Forelimb muscle (tissue), 1 donor: Measurements from ENCODE around the gene NUP133. TPM values are rescaled to one million over a fixed set of nuclear protein-coding genes. Genes with fewer than 3 reads are reported as not detected.
"Not testable (repeated sequence)": the region's sequence is repeated elsewhere in the genome, so short reads cannot be mapped to it uniquely, and the experiment has no call there.

Experiments
- DNase-seq: peaks from one replicate; pipeline ENCODE4 v3.0.0-alpha.2; 2013; ENCODE audit warnings: low read depth
- polyA plus RNA-seq: library from polyadenylated mRNA; unstranded; fragments of 120-200 nt; gene quantifications from one replicate; pipeline ENCODE4 v1.2.1, GENCODE V29; 2013; ENCODE audit not compliant: insufficient read length

Gene NUP133
- polyA plus RNA-seq, 1 donor, result 29.7 TPM

GRCh38 chr1:229418586-229418985, 89.6 kb downstream of the NUP133 start:
- not testable (repeated sequence) for DNase-seq

DNA sequence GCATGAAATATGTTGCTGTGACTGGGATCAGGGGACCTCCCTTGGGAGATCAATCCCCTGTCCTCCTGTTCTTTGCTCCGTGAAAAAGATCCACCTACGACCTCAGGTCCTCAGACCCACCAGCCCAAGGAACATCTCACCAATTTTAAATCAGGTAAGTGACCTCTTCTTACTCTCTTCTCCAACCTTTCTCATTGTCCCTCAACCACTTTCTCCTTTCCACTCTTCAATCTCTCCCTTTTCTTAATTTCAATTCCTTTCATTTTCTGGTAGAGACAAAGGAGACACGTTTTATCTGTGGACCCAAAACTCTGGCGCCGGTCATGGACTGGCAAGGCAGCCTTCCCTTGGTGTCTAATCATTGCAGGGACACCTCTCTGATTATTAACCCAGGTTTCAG, 95.3 kb downstream of the NUP133 start:
- not testable (repeated sequence) for DNase-seq

DNA sequence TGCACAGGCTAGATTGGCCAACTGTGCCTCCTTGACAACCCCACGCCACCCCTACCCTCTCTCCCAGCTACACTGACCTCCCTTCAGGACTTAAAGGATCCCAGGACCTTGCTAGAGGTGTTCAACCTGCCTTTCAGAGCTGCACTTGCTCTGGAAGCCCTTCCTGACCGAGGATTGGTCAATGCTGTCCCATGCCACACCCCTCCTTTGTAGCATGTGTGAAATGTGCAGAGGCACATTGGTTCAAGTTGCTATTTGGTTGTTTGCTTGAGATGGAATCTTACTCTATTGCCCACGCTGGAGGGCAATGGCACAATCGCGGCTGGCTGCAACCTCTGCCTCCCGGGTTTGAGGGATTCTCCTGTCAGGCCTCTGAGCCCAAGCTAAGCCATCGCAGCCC, 96.1 kb downstream of the NUP133 start:
- no peak for DNase-seq

- DNase-seq, result no peak
Measured at GRCh38 chr1:229411434-229412055, 96.6 kb downstream of the NUP133 start.

GRCh38 chr1:229410692-229411433, 97.3 kb downstream of the NUP133 start:
- DNase-seq, result no peak

- DNase-seq, result no peak
Measured at GRCh38 chr1:229410370-229410691, 97.8 kb downstream of the NUP133 start.

DNA sequence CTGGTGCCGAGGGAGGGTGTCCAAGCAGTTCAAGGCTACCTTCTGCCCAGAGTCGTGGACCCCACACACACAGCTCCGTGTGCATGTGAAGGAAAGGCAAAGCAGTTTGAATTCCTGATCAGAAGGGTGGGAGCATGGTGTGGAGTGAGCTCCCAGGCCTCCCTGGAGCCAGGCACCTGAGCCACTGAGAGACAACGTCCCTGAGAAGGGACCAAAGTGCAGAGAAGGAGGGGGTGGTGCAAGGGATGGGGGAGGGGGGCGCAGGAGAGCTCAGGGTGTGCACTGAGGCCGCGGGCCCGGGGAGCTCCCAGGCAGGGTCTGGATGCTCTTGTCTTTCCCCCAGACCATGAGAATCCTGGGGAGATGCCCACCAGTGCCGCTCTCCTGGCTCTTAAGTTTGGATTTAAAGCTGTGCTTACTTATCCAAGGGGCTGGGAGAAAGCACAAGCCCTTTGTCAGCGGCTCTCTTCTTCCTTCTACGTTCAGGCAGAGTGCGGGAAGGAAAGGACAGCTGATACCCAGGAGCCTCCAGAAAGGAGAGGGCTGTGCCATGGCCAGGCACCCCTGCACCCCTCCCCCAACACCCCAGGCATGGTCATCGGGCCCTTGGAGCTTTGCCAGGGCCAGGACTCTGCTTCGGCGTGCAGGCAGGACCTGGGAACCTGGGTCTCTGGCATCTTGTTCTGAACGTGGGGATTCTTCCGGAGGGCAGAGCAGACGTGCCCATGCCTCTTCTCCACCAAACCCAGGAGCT, 98.3 kb downstream of the NUP133 start:
- no peak for DNase-seq

DNA sequence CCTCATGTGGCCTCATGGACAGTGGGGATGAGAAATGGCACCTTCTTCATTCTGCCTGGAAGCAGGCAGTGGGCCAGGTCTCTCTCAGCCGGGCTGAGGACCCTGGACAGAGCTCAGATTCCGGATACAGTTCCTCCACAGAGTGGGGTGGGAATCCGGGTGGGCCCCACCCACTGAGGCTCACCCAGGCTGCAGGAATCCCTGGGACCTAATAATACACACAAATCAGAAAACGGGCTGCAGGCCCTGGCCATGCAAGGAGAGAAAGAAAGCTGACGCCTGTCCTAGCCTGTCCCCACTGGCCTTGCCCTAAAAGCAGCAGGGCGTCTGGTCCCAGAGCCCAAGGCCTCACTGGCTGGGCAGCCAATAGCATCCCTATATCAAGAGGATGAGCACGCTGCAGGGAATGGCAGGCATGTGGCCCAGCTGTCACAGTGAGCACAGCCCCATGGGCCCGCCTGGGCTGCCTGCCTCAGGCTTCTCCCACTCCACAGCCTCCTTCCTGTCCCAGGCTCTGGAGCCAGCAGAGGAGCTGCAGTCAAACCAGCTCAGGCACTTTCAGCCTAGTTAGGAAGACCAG, 99.6 kb downstream of the NUP133 start:
- DNase-seq, result no peak

DNA sequence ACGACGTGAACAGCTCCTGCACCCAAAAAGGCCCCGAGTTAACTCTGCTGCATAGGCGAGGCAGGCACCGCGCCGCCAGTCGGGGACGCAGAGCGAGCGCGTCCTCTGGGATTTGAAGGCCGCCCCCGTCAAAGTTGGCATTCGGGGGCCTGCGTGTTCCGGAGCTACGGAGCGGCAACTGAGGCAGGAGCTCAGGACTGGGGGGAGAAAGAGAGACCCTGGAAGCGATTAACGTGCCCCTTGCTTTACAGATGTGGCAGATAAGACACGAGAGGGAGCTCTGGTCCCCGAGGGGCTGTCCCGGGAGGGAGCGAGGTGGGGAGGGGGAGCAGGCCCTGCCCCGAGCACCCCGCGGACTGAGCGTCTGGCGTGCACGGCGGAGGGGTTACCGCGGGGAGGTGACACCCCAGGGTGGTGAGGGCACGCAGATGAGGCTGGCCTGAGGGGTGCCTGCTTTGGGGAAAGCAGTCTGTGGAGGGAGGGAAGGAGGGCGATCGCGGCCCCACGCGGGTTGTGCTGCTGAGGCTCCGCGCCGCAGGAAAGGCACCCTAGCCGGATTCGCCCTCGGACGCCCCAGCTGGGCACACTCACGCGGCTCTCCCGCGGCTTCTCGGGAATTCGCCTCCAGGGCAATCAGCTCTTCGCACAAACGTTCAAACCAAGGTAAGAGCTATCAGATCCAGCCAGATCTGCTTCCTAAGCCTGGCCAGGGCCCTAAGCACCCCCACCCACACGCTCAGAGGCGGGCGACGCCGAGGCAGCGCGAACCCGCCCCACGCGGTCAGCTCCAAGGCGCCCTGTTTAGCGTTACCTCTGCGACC, 100.7 kb downstream of the NUP133 start:
- no peak for DNase-seq

- no peak for DNase-seq
Measured at GRCh38 chr1:229406798-229407197, 101.3 kb downstream of the NUP133 start.

DNA sequence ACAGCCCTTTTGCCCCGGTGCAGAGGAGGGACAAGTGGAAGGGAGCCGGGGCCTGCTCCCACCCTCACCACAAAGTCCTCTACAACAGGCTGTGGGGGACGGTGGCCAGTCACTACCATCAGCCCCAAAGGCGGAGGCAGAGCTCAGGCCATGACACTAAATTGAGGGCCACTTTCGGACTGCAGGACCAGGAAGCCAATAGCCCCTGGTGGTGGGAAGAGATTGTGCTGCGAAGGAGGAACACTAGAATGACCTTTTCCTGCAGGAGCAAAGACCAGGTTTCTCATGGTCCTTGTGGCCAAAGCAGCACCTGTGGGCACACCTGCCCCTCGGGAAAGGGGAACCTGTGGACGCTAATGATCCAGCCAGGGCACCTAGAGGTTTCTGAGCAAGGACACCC, 104.6 kb downstream of the NUP133 start:
- no peak for DNase-seq

DNA sequence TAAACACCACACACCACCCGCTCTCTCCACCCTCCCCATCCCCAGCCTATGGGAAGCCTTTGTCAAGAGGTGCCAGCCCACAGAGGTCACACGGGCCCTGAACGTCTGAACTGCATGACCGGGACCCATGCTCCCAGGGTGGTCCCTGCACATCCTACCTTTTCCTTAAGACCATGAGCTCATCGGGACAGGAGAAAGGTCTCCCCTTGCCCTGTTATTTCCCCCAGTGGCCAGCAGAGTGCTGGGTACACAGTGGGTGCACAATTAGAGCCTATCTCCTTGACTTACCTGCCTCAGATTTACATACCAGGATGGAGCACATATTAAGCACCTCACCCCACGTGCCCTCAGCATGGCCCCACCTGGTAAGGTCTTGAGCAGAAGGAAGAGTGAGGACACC, 105.1 kb downstream of the NUP133 start:
- DNase-seq, result no peak

DNA sequence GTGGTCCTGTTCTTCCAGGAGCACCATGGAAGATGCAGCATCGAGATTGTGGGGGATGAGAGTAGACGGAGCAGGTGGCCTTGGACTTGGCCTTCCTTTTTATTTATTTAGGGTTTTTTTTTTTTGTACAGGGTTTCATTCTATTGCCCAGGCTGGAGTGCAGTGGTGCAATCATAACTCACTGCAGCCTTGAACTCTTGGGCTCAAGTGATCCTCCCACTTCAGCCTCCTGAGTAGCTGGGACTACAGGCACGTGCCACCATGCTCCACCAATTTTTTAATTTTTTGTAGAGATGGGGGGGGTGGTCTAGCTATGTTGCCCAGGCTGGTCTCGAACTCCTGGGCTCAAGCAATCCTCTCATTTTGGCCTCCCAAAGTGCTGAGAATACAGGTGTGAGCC, 105.8 kb downstream of the NUP133 start:
- DNase-seq, result not testable (repeated sequence)

DNA sequence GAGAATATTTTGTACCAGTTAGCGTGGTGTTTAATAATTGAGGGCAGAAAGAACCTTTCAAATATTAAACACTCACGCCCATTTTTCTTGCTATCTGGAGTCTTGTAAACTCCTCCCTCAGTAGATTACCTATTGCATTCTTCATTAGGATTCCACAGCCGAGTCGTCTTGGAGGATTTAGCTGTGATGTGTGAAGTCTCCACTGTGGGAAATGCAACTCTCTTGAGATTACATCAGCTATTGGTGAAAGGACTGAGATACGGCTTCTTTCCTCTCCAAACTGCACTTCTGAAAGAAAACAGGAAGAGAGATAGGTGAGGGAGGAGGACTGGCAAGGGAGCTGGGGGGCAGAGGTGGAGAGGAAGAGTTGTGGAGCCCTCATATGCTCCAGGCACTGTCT, 110.4 kb downstream of the NUP133 start:
- DNase-seq, result no peak

DNA sequence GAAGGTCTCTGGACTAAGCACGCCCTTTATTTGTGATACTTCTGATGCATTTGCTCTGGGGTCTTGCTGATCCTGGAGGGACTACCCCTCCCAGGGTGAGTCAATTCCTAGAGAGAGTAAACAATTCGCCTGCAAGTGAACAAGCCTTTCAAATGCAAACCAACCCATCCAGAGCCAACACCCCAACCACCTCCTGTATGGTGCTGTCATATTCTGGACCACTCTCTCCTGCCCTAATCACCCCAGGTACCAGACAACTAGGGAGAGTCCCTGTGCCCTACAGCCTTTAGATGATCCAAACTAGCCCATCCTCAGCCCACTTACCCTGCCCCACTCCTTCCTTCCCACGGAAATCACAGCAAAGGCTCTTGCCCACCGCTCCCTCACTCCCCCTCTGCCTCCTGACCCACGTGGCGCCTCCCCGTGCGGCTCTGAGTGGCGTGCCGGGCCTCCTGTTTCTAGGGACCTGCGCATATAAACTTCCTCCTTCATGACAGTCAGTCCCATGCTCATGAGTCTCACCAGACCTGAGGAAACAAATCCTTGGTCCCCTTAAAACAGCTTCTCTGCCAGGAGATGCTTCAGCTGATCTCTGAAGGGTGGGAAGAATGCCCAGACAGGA, 111.4 kb downstream of the NUP133 start:
- DNase-seq, result no peak

DNA sequence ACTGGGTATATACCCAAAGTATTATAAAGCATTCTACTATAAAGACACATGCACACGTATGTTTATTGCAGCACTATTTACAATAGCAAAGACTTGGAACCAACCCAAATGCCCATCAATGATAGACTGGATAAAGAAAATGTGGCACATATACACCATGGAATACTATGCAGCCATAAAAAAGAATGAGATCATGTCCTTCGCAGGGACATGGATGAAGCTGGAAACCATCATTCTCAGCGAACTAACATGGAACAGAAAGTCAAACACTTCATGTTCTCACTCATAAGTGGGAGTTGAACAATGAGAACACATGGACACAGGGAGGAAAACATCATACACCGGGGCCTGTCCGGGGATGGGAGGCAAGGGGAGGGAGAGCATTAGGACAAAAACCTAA, 113.6 kb downstream of the NUP133 start:
- DNase-seq, result not testable (repeated sequence)

DNA sequence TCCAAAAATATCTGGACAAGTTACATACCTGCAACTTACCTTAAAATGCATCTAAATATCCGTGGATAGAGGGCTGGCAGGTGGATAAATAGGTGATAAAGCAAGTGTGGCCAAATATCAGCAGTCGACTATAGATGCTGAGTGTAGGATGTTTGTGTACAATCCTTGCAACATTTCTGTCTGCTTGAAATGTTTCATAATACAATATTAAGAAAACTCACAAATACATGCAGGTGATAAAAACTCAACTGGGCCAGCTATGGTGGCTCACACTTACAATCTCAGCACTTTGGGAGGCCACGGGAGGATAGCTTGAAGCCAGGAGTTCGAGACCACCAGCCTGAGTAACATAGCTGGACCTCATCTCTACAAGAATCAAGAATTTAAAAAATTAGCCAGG, 115.2 kb downstream of the NUP133 start:
- no peak for DNase-seq
